H1 (cell line): ENCODE measurements around the gene GPR61. TPM values are rescaled to one million over a fixed set of nuclear protein-coding genes. Genes with fewer than 3 reads are reported as not detected.

ENCODE experiments used
- CTCF ChIA-PET: fragments of 300-600 bp; sonication (Branson Sonifier 250); formaldehyde crosslinking; loops from one replicate; lab custom pipeline; 2021; ENCODE audit not compliant: partially characterized antibody; lab: Charles Lee
- POLR2A ChIA-PET: fragments of 300-600 bp; sonication (Branson Sonifier 250); formaldehyde crosslinking; loops from one replicate; lab custom pipeline; 2021; ENCODE audit warnings: inconsistent platforms; ENCODE audit not compliant: partially characterized antibody; lab: Charles Lee
- DNase-seq, 2 experiments: peaks; one replicate each; pipeline versions ENCODE4 v3.0.0 to v3.0.0-alpha.2; 2010 to 2022; ENCODE audit warnings: low spot score in 2 of 2, low read depth in 1 of 2, mixed read lengths in 1 of 2
- FAIRE-seq: peaks from 2 replicates; lab custom pipeline; 2011; peaks lifted over from hg19 to GRCh38; lab: Jason Lieb, UNC
- H2AFZ ChIP-seq: 2 replicates; pipeline ENCODE4 v1.8.1; 2012; ENCODE audit warnings: low read length, inconsistent platforms
- H2AK5ac ChIP-seq: 2 replicates; pipeline ENCODE4 v1.6.1; 2013; ENCODE audit warnings: low read depth, low read length
- H2BK120ac ChIP-seq: replicated peaks from 2 replicates; pipeline ENCODE3; 2013; ENCODE audit warnings: low read depth, low read length, inconsistent platforms
- H2BK12ac ChIP-seq: 2 replicates; pipeline ENCODE4 v1.6.1; 2013; ENCODE audit warnings: low read depth, low read length
- H2BK15ac ChIP-seq: 2 replicates; pipeline ENCODE4 v1.6.1; 2013; ENCODE audit warnings: low read length
- H2BK20ac ChIP-seq: 2 replicates; pipeline ENCODE4 v1.6.1; 2013; ENCODE audit warnings: low read length
- H2BK5ac ChIP-seq: 2 replicates; pipeline ENCODE4 v1.6.1; 2013; ENCODE audit warnings: low read depth, low read length
- H3K14ac ChIP-seq: 2 replicates; pipeline ENCODE4 v1.6.1; 2013; ENCODE audit warnings: inconsistent platforms; ENCODE audit not compliant: insufficient read length
- H3K18ac ChIP-seq: 2 replicates; pipeline ENCODE4 v1.6.1; 2013; ENCODE audit warnings: low read length; ENCODE audit errors: extremely low read depth
- H3K23ac ChIP-seq: 2 replicates; pipeline ENCODE4 v1.6.1; 2013; ENCODE audit warnings: inconsistent platforms; ENCODE audit not compliant: insufficient read length
- H3K23me2 ChIP-seq: 2 replicates; pipeline ENCODE4 v1.6.1; 2013; ENCODE audit warnings: low read depth, low read length
- H3K27ac ChIP-seq: 2 replicates; pipeline ENCODE4 v1.6.1; 2011; ENCODE audit warnings: low read depth, low read length, inconsistent platforms
- H3K27me3 ChIP-seq, 4 experiments: replicated peaks in 1 of 4; 1 replicate in 1 of 4; 2 replicates in 3 of 4; pipeline versions ENCODE4 v1.6.1 to v1.8.1; 2011 to 2013; ENCODE audit warnings: low read length in 3 of 4, mild to moderate bottlenecking in 3 of 4, inconsistent platforms in 2 of 4, mixed read lengths in 2 of 4, moderate library complexity in 1 of 4; ENCODE audit not compliant: control insufficient read depth in 3 of 4, insufficient read depth in 3 of 4; ENCODE audit errors: extremely low read depth in 1 of 4
- H3K36me3 ChIP-seq, 4 experiments: 2 replicates each; pipeline versions ENCODE4 v1.6.1 to v1.8.1; 2011 to 2013; ENCODE audit warnings: mild to moderate bottlenecking in 4 of 4, low read length in 3 of 4, moderate library complexity in 2 of 4, control low read depth in 1 of 4, inconsistent platforms in 1 of 4; ENCODE audit not compliant: insufficient read depth in 4 of 4, control insufficient read depth in 2 of 4
- H3K4ac ChIP-seq: replicated peaks from 2 replicates; pipeline ENCODE3; 2013; ENCODE audit warnings: low read length, low read depth, mixed read lengths, inconsistent platforms; ENCODE audit not compliant: insufficient read length
- H3K4me1 ChIP-seq, 4 experiments: replicated peaks in 1 of 4; 1 replicate in 1 of 4; 2 replicates in 3 of 4; pipeline versions ENCODE4 v1.6.1 to v1.8.1; 2011 to 2013; ENCODE audit warnings: low read length in 3 of 4, inconsistent platforms in 2 of 4, mixed read lengths in 1 of 4; ENCODE audit not compliant: insufficient read depth in 4 of 4, control insufficient read depth in 3 of 4
- H3K4me2 ChIP-seq, 2 experiments: 2 replicates each; pipeline versions ENCODE4 v1.6.1 to v1.8.1; 2011 to 2013; ENCODE audit warnings: low read depth in 2 of 2, low read length in 2 of 2, control low read depth in 1 of 2, inconsistent platforms in 1 of 2, mild to moderate bottlenecking in 1 of 2; ENCODE audit not compliant: insufficient read depth in 1 of 2
- H3K4me3 ChIP-seq, 4 experiments: fragments of 200-600, 300-600 bp in 1 of 4; sonication (generic), shearing (Covaris generic), sonication (Bioruptor Twin) in 1 of 4; 2 replicates each; pipeline versions ENCODE4 v1.5.1 to v1.8.1; 2011 to 2016; ENCODE audit warnings: low read length in 4 of 4, low read depth in 3 of 4, control low read depth in 2 of 4, inconsistent platforms in 2 of 4, mild to moderate bottlenecking in 2 of 4, mixed read lengths in 1 of 4, moderate library complexity in 1 of 4; ENCODE audit not compliant: insufficient read depth in 2 of 4; ENCODE audit errors: extremely low read depth in 1 of 4
- H3K56ac ChIP-seq: replicated peaks from 2 replicates; pipeline ENCODE3; 2013; ENCODE audit warnings: low read depth, mild to moderate bottlenecking, mixed read lengths, low read length, inconsistent platforms; ENCODE audit not compliant: insufficient read length
- H3K79me1 ChIP-seq: 2 replicates; pipeline ENCODE4 v1.6.1; 2013; ENCODE audit warnings: low read depth, low read length, control low read depth
- H3K79me2 ChIP-seq, 2 experiments: 2 replicates each; pipeline versions ENCODE4 v1.6.1 to v1.8.1; 2012 to 2013; ENCODE audit warnings: low read length in 2 of 2, mild to moderate bottlenecking in 2 of 2, inconsistent platforms in 1 of 2; ENCODE audit not compliant: insufficient read depth in 2 of 2, control insufficient read depth in 1 of 2
- H3K9ac ChIP-seq, 4 experiments: replicated peaks in 1 of 4; 1 replicate in 1 of 4; 2 replicates in 3 of 4; pipeline versions ENCODE4 v1.6.1 to v1.8.1; 2011 to 2013; ENCODE audit warnings: low read depth in 3 of 4, low read length in 3 of 4, control low read depth in 2 of 4, mild to moderate bottlenecking in 2 of 4, moderate library complexity in 2 of 4, inconsistent platforms in 1 of 4; ENCODE audit errors: extremely low read depth in 1 of 4
- H3K9me3 ChIP-seq, 2 experiments: 2 replicates each; pipeline versions ENCODE4 v1.6.1 to v1.8.1; 2012 to 2013; ENCODE audit warnings: mild to moderate bottlenecking in 2 of 2, moderate library complexity in 2 of 2, control low read depth in 1 of 2, inconsistent platforms in 1 of 2, low read depth in 1 of 2, low read length in 1 of 2, mixed read lengths in 1 of 2; ENCODE audit not compliant: insufficient read depth in 2 of 2
- H4K20me1 ChIP-seq, 2 experiments: replicated peaks in 1 of 2; 2 replicates each; pipeline versions ENCODE3 to v1.8.1; 2011 to 2013; ENCODE audit warnings: inconsistent platforms in 2 of 2, low read length in 2 of 2, mild to moderate bottlenecking in 1 of 2; ENCODE audit not compliant: insufficient read depth in 2 of 2, control insufficient read depth in 1 of 2
- H4K5ac ChIP-seq: 2 replicates; pipeline ENCODE4 v1.6.1; 2013; ENCODE audit warnings: low read length, low read depth, mixed read lengths, inconsistent platforms; ENCODE audit not compliant: insufficient read length
- H4K8ac ChIP-seq: 2 replicates; pipeline ENCODE4 v1.8.0; 2013; ENCODE audit warnings: mild to moderate bottlenecking, moderate library complexity, low read length, inconsistent platforms; ENCODE audit not compliant: insufficient read depth; ENCODE audit errors: extremely low read depth
- H4K91ac ChIP-seq: replicated peaks from 2 replicates; pipeline ENCODE3; 2013; ENCODE audit warnings: low read length, mixed read lengths, inconsistent platforms; ENCODE audit not compliant: insufficient read length
- NANOG ChIP-seq: IDR thresholded peaks from 2 replicates; pipeline ENCODE4 v1.6.1; 2011; ENCODE audit warnings: low read length, low read depth, mild to moderate bottlenecking, inconsistent platforms; ENCODE audit not compliant: insufficient read depth, poor library complexity, severe bottlenecking
- RXRA ChIP-seq: IDR thresholded peaks from 2 replicates; pipeline ENCODE4 v1.6.1; 2011; ENCODE audit warnings: low read depth, mild to moderate bottlenecking, low read length, moderate library complexity; ENCODE audit not compliant: insufficient read depth
- polyA plus RNA-seq, 7 experiments: library from polyadenylated mRNA; depleted of rRNA in 3 of 7; stranded (reverse) in 5 of 7; unstranded in 2 of 7; fragments of >200 nt in 5 of 7; fragments of 200-250 nt in 2 of 7; gene quantifications; 1 replicate in 5 of 7; 2 replicates in 1 of 7; 4 replicates in 1 of 7; pipeline versions ENCODE4 v1.2.1 to v1.2.3, GENCODE V29; 2011 to 2013; ENCODE audit warnings: missing spikeins in 2 of 7, mixed read lengths in 2 of 7
- total RNA-seq: library from RNA; stranded (reverse); fragmentation: NEBNext Ultra II Directional; extraction: Animal tissue kit (Norgen Biotek cat#: 25700); gene quantifications from 2 replicates; pipeline ENCODE4 v1.2.1, GENCODE V29; 2021

Gene GPR61
- total and polyA plus RNA-seq, 2 of the 8 experiments (the other 6 are each of a cell fraction or from before 2014, with no cell fraction given): 0.41 to 0.53 TPM

- no peak overlapping the region for H3K27ac ChIP-seq
- FAIRE-seq: no peak
- CTCF ChIA-PET: no interaction called here
- TF ChIP-seq NANOG (no peak), RXRA (no peak)
These were observed 53.2 kb downstream of the GPR61 start for GRCh38 chr1:109592916-109593315.

More at GRCh38 chr1:109592916-109593315, 53.2 kb downstream of the GPR61 start:
- Histone ChIP-seq H3K56ac (no peak overlapping the region), H2AK5ac (no peak overlapping the region), H3K14ac (no peak overlapping the region), H3K4me3 (no peak overlapping the region), H2BK5ac (no peak overlapping the region), H4K8ac (no peak overlapping the region), H3K23me2 (no peaks in the 10 kb centered on the region), H3K79me2 (no peaks in the 10 kb centered on the region), H3K9me3 (no peaks in the 10 kb centered on the region), H3K36me3 (peaks cover 0 to 42% (median 5%) of the 10 kb centered on the region in 4 experiments; a peak in 4 of 8 replicates), H4K91ac (no peak overlapping the region), H2BK15ac (no peak overlapping the region), H3K27me3 (no peaks in the 10 kb centered on the region), H4K20me1 (no peaks in the 10 kb centered on the region), H3K4me1 (no peaks in the 10 kb centered on the region), H3K4me2 (no peak overlapping the region), H2BK20ac (no peak overlapping the region), H2AFZ (no peak overlapping the region), H3K4ac (no peak overlapping the region), H2BK120ac (no peak overlapping the region), H2BK12ac (no peak overlapping the region), H3K9ac (no peak overlapping the region), H4K5ac (no peak overlapping the region), H3K23ac (no peak overlapping the region), H3K18ac (no peak overlapping the region), H3K79me1 (no peaks in the 10 kb centered on the region)
- no peak for DNase-seq
- POLR2A ChIA-PET: no interaction called here
